SK-MEL-5 (cell line): Measurements from ENCODE around the gene PPP2R2C. TPM values are rescaled to one million over a fixed set of nuclear protein-coding genes. Genes with fewer than 3 reads are reported as not detected.

Experiments
- DNase-seq: peaks from one replicate; pipeline ENCODE4 v3.0.0-alpha.2; 2016; ENCODE audit warnings: low read depth, low spot score
- in situ Hi-C: cut with HindIII; loops from 2 replicates; pipeline ENCODE4 v1.10.0; 2016; ENCODE audit warnings: low sequenced_read_pairs, high pct_unique_total_duplicates, low pct_unique_long_range_greater_than_20kb
- polyA plus RNA-seq, 2 experiments: library from polyadenylated mRNA; depleted of rRNA; stranded (reverse); fragments of >200 nt; gene quantifications; 2 replicates each; pipeline ENCODE4 v1.2.3, GENCODE V29; 2015
- total RNA-seq: library from RNA; depleted of rRNA; stranded (reverse); fragments of >200 nt; shearing (Covaris generic); gene quantifications from 2 replicates; pipeline ENCODE4 v1.2.3, GENCODE V29; 2014; rRNA removed

PPP2R2C gene
- 0.55 TPM in 1 of 2 replicates, not detected in the other for total RNA-seq
- 0.81 and 1.1 TPM in 2 replicates for polyA plus RNA-seq (2015; cell fraction: cytosol; rRNA removed)
- 0.26 and 1.2 TPM in 2 replicates for polyA plus RNA-seq (2015; cell fraction: nucleus; rRNA removed)

DNA sequence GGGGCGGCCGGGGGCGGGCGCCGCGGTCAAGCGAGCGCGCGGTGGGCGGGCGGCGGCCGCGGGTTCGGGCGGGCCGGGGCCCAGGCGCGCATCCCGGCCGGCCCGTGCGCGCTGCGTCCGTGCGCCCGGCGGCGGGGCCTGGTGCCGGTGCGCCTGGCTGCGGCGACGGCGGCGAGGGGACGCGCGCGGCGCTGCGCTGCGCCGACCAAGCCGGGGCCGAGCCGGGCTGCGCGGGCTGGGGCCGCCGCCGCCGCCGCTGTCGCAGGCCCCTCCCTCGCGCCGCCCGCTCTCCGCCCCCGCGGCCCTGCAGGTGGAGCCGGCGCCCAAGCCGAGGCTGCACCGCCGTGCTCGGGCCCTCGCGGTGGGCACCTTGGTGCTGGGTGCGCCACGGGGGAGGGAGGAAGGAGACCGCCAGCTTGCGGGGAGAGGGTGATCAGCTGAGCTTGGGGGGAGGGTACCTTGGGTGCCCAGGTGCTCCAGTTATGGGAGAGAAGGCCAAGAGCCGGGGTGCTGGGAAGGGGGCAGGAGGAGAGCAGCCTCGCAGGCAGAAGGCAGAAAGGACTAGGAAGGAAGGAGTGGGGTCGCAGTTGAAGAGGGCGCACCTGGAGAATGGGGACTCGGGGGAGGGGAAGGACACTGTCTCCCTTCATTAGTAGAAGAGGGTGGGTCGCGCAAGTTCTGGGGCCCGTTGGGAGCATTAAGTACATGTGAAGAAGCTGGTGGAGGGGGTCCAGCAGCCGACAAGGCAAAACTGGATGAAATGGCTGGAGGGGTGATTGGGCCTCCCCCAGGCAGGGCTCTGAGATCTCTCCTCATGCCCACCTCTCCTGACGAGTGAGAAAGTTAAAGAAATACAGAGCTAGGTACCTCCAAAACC lies at the start of gene PPP2R2C:
Gene PPP2R2C (minus strand): TSS at position 228 of the 877 bp plus-strand sequence. CDS start 385 bp downstream, outside the sequence.
- DNase-seq: no peak

GRCh38 chr4:6520978-6521377 lies 48.6 kb upstream of the PPP2R2C start:
- DNase-seq: no peak
- in situ Hi-C loops: no loop called here

More for the DNA sequence above, at the start of gene PPP2R2C:
- in situ Hi-C loops: no loop called here

DNA sequence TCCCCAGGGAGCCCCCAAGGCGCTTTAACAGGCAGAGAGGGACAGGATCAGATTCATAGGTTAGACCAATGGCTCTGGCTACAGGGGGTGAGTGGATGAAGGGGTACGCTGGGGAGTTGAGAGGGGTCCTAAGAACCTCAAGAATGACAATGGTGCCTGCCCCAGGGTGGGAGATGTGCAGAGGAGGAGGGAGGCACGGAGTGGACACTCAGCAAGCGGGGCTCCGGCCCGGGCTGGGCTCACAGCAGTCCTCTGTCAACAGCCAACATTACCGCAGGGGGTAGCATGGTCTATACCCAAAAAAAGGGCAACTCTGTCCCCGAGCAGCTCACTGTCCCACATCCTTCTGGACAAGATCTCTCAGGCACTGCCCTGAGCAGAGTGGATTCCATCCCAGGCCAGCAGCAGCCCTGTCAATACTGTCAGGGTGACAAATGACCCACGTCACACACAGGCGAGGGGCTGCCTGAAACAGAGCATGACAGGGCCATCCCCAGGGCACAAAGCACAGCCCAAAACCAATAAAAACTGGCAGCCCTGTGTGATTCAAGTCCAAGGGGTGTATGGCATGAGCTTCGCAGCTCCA lies 47.7 kb upstream of the PPP2R2C start:
- in situ Hi-C loops: no loop called here
- no peak for DNase-seq

DNA sequence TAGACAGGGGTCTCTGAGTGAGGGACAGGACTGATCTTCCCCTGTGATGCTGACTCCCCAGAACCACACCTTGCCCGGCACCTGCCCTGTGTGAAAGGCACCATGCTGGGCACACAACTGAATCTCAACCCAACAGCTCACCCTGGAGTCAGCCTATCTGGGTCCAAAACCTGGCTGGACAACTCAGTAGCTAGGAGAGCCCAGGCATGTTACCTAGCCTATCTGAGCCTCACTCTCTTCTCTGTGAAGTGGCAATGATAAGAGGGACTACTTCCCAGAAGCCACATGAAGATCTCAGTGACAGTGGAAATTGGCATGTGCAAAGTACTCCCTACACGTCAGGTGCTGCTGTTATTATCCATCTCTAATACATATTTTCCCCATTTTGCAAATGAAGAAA lies 44.8 kb upstream of the PPP2R2C start:
- no peak for DNase-seq
- in situ Hi-C loops: no loop called here

DNA sequence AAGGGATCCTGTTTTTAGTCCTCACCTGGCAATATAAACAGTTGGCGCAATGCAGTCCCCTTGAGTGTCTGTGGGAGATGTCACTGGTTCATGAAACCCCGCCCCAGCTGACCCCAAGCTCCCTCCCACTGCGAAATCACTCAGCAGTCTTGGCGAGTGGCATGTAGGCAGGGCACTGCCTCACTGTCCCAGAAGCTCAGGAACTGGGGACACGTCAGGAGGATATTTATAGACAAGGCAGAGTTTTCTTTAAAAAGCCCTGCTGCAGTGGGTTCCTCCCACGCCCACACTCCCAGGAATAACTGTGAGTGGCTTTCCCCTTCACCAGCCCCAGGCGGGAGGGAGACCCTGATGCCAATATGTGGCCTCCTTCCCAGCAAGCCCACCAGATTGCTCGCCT lies 44.3 kb upstream of the PPP2R2C start:
- no peak for DNase-seq
- in situ Hi-C loops: no loop called here

- no peak for DNase-seq
- in situ Hi-C loops: no loop called here
Measured at GRCh38 chr4:6516281-6516680, 43.9 kb upstream of the PPP2R2C start.

DNA sequence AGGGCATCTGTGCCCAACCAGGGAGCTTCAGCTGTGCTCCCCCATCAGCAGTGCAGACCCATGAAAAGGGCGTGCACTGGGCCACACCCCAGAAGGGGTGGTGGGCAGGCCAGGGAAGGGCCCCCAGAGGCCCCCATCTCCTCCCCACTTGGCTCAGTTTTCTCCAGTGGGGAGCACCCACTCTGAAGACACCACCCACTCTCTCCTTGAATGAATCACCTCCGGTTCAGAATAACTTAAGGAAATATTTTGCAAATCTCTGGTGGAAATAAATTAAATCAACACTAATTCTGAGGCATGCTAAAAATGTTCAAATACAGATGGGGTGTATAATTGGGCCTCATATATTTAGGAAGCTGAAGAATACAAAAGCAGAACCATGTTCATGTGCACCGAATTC lies 41.3 kb upstream of the PPP2R2C start:
- no peak for DNase-seq
- in situ Hi-C loops: no loop called here

DNA sequence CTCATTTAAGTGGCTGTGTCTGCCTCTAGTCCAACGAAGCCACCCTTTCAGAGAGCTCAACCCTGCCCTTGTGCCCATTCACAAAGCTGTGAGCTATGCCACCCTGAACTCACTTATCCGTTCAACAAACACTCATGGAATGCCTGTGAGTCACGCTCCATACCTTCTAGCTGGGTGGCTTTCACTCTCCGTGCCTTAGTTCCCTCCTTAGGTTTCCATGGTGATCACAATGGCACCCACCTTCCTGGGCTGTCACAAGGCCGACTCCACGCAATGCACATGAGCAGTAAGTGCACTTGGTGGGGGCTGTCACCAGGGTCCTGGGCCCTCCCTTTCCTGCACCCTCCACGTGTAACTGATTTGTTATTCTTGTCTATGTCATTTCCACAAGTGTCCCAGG lies 37.2 kb upstream of the PPP2R2C start:
- in situ Hi-C loops: no loop called here
- no peak for DNase-seq

DNA sequence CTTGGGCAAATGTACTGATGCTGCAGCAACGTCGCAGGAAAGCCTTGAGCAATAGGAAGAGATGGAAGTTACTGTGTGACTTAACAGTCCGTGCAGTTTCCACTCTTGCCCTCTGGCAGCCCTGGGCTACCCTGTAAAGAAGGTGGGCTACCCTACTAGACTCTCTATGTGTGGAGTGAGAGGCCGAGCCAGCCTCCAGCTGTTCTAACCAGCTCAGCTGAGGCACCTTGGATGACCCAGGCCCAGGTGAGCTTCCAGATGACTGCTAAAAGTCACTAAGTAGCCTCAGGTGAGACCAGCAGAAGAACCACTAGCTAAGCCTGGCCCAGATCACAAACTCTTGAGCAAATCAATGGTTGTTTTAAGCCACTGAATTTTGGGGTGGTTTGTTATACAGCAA lies 34.9 kb upstream of the PPP2R2C start:
- in situ Hi-C loops: no loop called here
- no peak for DNase-seq

- no peak for DNase-seq
- in situ Hi-C loops: no loop called here
Measured at GRCh38 chr4:6506616-6507140, 34.3 kb upstream of the PPP2R2C start.

- in situ Hi-C loops: no loop called here
- DNase-seq: no peak
Measured at GRCh38 chr4:6504900-6505496, 32.6 kb upstream of the PPP2R2C start.

GRCh38 chr4:6502747-6503465 lies 30.5 kb upstream of the PPP2R2C start:
- no peak for DNase-seq
- in situ Hi-C loops: no loop called here

GRCh38 chr4:6502147-6502546 lies 29.7 kb upstream of the PPP2R2C start:
- no peak for DNase-seq
- in situ Hi-C loops: no loop called here

- no peak for DNase-seq
- in situ Hi-C loops: no loop called here
Measured at GRCh38 chr4:6501171-6501570, 28.8 kb upstream of the PPP2R2C start.

GRCh38 chr4:6500481-6501140 lies 28.2 kb upstream of the PPP2R2C start:
- DNase-seq: no peak
- in situ Hi-C loops: no loop called here

DNA sequence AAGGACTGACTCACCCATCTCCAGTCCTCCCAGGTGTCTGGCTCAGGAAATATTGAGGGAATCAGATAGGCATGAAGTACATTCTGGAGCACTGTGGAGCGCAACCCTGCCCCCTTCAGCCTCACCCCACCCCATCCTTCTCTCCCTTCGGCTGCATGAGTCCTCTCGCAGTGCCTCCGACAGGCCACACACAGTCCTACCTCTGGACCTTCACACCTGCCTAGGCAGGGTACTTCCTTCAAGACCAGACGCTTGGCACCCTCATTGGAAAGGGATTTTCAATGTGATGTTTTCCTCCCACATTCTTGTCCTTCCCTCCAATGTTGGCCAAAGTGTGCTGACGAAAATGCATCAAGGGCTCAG lies 26.8 kb upstream of the PPP2R2C start:
- no peak for DNase-seq
- in situ Hi-C loops: no loop called here

DNA sequence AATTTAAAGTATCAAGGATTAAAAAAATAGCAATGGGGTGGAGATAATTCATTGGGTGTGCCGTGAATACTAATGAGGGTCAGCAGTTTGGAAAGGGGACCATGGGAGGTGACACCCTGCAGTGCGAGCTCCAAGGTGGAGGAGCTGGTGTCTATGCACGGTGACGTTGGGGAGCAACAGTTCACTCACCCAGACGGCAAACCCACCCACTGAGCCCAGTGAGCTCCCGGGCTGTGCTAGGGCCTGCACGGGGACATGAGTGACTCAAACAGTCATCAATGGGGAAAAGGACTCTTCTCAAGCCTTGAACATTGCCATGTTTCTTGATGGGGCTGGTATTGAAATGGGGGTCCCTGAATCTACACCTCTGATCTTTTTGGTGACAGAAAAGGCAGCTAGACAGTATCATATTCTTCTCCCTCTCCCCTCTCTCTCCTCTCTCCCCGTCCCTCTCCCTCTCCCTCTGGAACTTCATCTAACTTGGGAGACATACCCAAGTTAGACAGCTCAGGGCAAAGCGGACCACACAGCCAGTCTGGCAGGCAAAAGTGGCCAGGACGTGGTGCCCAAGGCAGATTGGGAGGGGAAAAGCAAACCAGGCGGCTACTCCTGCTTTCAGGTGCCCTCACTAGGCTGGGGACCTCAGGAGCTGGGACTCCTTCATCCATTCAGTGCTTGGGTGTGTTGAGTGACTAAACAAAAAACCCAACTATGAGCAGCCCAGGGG lies 26.3 kb upstream of the PPP2R2C start:
- in situ Hi-C loops: no loop called here
- no peak for DNase-seq
